Stimulated activated CD4-positive, alpha-beta T cell treated with anti-CD3 and anti-CD28 coated beads, Interleukin-15, amount 100 ng/mL, for 48 hours (primary cell): Measurements from ENCODE around the gene RSAD1.
"Not testable (repeated sequence)": the region's sequence is repeated elsewhere in the genome, so short reads cannot be mapped to it uniquely, and the experiment has no call there.

ENCODE experiments used
- DNase-seq, 2 donors: peaks; one replicate each; pipeline ENCODE4 v3.0.0-alpha.2; 2020; ENCODE audit warnings: low read depth in 2 of 2

Gene RSAD1

DNA sequence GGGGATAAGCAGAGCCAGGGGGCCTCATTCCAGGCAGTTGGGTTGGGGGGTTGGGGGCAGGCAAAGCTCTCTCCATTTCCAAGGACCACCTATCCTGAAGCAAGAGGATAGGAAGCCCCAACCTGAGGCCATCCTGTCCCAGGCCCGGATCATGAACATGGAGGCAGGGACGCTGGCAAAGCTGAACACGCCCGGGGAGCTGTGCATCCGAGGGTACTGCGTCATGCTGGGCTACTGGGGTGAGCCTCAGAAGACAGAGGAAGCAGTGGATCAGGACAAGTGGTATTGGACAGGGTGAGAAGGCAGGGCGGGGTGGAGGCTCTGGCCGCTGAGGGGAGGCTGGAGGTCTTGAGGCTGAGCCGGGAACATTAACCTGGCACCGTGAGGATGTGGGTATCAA is 6.4 kb upstream of the RSAD1 start:
- DNase-seq: no peak

DNA sequence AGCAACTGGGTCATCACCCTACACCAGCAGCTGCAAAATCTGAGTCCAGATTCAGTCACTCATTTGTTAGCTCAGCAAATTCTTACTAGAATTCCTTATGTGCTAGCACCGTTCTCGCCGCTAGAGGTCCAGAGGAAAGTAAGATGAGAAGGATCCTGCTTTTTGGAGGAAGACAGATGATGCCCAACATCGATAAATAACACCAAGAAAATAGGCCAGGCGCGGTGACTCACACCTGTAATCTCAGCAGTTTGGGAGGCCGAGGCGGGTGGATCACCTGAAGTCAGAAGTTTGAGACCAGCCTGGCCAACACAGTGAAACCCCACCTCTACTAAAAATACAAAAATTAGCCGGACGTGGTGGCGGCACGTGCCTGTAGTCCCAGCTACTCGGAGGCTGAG is 5.9 kb upstream of the RSAD1 start:
- DNase-seq: not testable (repeated sequence)

DNA sequence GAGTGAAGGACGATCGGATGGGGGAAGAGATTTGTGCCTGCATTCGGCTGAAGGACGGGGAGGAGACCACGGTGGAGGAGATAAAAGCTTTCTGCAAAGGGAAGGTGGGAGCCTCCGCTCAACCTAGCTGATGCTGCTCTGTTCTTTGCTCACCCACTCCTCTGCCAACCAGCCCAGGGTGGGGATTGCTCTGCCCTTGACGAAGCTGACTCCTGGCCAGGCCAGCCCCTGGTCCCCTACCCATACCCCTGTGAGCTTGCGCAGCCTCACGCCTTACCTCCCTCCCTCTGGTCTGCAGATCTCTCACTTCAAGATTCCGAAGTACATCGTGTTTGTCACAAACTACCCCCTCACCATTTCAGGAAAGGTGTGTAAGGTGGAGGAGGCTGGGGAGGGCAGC is 4.8 kb upstream of the RSAD1 start:
- DNase-seq: no peak

DNA sequence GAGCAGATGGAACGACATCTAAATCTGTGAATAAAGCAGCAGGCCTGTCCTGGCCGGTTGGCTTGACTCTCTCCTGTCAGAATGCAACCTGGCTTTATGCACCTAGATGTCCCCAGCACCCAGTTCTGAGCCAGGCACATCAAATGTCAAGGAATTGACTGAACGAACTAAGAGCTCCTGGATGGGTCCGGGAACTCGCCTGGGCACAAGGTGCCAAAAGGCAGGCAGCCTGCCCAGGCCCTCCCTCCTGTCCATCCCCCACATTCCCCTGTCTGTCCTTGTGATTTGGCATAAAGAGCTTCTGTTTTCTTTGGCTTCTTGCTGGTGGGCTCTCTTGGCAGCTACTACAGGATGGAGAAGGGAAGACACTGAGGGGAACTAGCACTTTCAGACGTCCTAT is 4.1 kb upstream of the RSAD1 start:
- DNase-seq: no peak

DNA sequence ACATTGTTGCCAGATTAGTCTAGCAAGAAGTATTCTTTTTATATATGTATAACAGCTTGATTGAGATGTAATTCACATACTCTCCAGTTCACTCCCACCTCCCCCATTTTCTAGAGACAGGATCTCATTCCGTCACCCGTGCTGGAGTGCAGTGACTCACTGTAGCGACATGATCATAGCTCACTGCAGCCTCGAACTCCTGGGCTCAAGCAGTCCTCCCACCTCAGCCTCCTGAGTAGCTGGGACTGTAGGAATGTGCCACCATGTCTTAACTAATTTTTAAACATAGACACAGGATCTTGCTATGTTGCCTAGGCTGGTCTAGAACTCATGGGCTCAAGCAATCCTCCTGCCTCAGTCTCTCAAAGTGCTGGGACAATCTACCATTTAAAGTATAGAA is 3.3 kb upstream of the RSAD1 start:
- DNase-seq: no peak

DNA sequence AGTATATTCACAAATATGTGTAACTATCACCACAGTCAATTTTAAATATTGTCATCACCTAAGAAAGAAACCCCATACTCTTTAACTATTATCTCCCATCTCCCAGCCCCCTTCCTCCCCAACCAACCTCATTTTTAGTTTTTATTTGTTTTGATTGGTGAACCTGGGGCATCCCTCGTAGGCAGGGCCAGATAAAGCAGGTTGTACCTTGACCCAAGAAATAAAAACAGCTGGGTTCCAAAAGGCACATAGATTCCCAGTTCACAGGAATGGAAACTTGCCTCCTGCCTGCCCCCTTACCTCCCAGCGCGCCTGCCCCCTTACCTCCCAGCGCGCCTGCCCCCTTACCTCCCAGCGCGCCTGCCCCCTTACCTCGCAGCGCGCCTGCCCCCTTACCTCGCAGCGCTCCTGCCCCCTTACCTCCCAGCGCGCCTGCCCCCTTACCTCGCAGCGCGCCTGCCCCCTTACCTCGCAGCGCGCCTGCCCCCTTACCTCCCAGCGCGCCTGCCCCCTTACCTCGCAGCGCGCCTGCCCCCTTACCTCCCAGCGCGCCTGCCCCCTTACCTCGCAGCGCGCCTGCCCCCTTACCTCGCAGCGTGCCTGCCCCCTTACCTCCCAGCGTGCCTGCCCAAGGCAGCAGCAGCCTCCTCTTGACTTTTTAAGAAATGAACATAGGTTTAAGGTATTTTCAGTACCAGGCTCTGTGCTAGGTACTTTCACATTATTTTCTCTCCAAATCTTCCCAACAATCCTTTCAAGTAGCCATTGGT is 2.7 kb upstream of the RSAD1 start:
- not testable (repeated sequence) for DNase-seq

GRCh38 chr17:50476545-50477315 is 1.9 kb upstream of the RSAD1 start:
- DNase-seq: no peak

GRCh38 chr17:50477976-50478375 is 684 bp upstream of the RSAD1 start:
- no peak for DNase-seq

DNA sequence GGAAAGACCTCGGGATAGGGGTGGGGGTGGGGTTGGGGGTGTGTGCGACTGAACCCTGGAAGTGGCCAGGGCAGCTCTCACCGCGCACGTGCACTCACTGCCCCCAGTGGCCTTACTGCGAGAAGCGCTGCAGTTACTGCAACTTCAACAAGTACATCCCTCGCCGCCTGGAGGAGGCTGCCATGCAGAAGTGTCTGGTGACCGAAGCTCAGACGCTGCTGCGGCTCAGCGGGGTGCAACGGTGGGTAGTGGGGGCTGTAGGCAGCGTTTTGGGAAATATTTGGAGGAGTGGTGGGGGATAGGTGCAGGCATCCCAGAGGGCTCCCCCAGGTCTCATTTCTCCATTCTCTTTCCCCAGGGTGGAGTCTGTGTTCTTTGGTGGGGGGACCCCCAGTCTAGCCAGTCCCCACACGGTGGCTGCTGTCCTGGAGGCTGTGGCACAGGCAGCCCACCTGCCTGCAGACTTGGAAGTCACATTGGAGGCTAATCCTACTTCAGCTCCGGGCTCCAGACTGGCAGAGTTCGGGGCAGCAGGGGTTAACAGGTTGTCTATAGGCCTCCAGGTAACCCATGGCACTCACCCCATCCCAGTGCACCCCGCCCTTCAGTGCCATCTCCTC is 972 bp downstream of the RSAD1 start:
- peak; percentile 40 to 51 for DNase-seq

DNA sequence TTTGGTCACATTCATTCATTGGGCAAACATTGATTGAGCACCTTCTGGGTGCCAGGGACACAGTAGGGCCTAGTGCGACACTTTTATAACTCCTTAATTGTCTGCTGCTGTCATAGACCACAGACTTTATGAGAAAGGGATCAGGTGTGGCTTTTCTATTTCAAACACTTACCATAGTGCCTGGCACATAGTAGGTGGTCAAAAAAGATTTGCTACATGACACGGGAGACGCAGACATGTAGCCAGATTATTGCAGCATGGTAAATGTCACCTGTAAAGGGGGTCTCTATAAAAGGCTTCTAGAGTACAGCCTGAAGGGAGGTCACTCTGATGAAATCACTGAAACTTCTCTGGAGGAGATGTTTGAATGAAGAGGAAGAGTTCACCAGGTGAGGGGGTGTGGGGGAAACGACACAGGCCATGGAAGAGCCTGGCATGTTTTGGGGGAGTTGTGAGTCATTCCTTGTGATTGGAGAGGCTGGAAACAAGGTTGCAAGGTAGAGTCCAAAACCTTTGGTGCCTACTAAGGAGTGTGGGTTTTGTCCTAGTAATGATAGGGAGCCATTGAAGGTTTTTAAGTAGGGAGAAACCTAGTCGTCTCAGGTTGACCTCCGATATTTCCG is 1.6 kb downstream of the RSAD1 start:
- DNase-seq: no peak

DNA sequence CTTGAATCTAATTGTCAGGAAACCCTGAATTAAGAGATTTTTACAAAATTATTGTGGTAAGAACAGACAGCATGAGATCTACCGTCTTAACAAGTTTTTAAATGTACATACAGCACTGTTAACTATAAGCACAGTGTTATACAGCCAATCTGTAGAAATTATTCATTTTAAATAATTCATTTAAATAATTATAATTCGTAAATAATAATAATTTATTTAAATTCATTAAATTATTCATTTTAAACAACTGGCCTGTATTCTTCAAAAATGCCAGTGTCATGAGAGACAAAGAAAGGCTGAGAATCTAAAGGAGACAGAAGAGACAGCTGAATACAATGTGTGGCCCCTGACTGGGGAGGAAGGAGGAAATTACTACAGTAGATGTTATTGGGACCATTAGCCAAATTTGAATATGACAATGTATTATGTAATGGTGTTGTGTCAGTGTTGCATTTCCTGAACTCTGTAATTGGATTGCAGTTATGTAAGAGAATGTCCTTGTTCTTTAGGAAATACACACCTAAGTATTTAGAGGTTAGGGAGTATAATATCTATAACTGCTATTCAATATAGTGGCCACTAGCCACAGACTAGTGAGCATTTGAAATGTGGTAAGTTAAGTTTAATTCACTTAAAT is 2.3 kb downstream of the RSAD1 start:
- DNase-seq: no peak

- DNase-seq: no peak
Observed at GRCh38 chr17:50481648-50482047, 3.0 kb downstream of the RSAD1 start.

- no peak for DNase-seq
Observed at GRCh38 chr17:50482110-50482509, 3.5 kb downstream of the RSAD1 start.

DNA sequence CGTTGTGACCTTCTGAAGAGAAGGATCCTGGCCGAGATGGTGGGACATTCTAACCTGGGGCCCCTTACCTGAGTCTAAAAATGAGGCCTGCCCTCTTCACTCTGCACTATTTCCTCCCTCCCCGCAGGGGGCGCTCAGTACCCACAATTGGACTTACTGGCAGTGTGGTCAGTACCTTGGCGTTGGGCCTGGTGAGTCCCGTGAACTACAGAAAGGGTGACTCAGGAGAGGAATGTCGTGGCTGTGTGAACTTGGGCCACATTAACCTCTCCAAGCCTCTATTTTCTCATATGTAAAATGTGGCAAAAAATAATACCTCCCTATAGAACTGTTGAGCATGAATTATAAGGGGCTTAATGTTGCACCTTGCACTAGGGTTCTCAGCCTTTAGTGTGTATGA is 3.9 kb downstream of the RSAD1 start:
- peak; percentile 59 to 71 for DNase-seq

DNA sequence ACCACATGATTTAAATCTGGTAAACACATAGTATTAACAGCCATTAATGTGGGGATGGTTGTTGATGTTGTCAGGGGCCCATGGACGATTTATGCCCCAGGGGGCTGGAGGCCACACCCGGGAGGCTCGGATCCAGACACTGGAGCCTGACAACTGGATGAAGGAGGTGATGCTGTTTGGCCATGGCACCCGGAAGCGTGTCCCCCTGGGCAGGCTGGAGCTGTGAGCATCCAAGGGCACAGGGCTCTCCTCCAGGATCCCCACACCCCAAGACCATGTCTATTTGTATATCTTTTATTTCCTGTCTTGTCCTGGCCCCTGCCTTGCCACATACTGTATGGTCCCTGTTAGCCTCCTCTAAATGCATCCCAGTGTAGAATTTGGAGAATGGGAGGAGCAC is 4.6 kb downstream of the RSAD1 start:
- DNase-seq: no peak

GRCh38 chr17:50484386-50485155 is 5.9 kb downstream of the RSAD1 start:
- DNase-seq: no peak

- no peak for DNase-seq
Observed at GRCh38 chr17:50487213-50488096, 8.8 kb downstream of the RSAD1 start.

DNA sequence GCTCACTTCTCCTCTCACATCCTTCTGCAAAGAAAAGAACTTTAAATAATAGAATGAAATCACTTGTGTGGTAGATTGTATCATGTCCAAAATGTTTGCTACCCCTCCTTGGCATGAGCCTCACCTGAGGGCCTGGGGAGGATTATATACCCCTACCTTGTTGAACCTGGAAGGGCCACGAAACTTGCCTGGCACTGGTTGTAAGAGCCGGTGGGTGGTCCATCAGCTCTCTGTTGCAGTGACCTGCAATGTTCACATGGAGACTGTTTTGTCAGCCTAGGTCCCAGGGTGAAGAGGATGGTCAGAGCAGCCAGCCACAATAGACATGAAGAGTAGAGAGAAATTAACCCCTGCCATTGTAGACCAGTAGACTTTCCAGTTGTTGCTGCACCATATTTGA is 10.2 kb downstream of the RSAD1 start:
- DNase-seq: no peak

- no peak for DNase-seq
Observed at GRCh38 chr17:50491505-50491904, 12.8 kb downstream of the RSAD1 start.

GRCh38 chr17:50492214-50492613 is 13.6 kb downstream of the RSAD1 start:
- DNase-seq: no peak
